GM19467 (cell line): Measurements from ENCODE around the gene SURF1.
"Not testable (repeated sequence)": the region's sequence is repeated elsewhere in the genome, so short reads cannot be mapped to it uniquely, and the experiment has no call there.

ENCODE experiments used
- ATAC-seq: cut with Tn5 transposase; IDR thresholded peaks from one replicate; pipeline ENCODE4 v1.9.1; 2021; ENCODE audit warnings: mild to moderate bottlenecking, moderate library complexity; ENCODE audit not compliant: unreplicated experiment

The SURF1 gene, protein sequence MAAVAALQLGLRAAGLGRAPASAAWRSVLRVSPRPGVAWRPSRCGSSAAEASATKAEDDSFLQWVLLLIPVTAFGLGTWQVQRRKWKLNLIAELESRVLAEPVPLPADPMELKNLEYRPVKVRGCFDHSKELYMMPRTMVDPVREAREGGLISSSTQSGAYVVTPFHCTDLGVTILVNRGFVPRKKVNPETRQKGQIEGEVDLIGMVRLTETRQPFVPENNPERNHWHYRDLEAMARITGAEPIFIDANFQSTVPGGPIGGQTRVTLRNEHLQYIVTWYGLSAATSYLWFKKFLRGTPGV

DNA sequence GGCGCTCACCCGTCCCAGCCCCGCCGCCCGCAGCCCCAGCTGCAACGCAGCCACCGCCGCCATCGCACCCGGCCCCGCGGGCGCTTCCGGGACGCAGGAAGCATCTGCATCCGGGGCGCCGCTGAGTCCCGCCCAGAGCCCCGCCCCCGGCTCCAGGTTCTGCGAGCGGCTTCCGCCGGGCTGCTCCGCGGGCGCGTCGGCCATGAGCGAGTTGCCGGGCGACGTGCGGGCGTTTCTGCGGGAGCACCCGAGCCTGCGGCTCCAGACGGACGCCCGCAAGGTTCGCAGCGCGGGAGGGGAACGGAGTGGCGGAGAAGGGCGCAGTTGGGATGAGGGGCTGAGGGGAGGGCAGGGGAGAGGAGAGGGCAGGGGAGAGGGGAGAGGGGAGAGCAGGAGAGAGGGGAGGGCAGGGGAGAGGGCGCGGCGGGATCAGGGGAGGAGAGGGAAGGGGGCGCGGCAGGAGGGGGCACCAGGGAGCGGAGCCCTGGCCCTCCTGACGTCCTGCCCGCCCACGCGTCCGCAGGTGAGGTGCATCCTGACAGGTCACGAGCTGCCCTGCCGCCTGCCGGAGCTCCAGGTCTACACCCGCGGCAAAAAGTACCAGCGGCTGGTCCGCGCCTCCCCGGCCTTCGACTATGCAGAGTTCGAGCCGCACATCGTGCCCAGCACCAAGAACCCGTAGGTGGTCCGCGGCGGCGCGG is at the start of gene SURF1, which contains the start of gene SURF2:
SURF1 (minus strand) TSS at position 97 of the 701 bp plus-strand sequence; CDS start at position 63, 34 bp downstream.
SURF2 (plus strand) TSS at position 160 of the 701 bp plus-strand sequence; CDS start at position 203, 43 bp downstream.
- peak; percentile 43 for ATAC-seq

DNA sequence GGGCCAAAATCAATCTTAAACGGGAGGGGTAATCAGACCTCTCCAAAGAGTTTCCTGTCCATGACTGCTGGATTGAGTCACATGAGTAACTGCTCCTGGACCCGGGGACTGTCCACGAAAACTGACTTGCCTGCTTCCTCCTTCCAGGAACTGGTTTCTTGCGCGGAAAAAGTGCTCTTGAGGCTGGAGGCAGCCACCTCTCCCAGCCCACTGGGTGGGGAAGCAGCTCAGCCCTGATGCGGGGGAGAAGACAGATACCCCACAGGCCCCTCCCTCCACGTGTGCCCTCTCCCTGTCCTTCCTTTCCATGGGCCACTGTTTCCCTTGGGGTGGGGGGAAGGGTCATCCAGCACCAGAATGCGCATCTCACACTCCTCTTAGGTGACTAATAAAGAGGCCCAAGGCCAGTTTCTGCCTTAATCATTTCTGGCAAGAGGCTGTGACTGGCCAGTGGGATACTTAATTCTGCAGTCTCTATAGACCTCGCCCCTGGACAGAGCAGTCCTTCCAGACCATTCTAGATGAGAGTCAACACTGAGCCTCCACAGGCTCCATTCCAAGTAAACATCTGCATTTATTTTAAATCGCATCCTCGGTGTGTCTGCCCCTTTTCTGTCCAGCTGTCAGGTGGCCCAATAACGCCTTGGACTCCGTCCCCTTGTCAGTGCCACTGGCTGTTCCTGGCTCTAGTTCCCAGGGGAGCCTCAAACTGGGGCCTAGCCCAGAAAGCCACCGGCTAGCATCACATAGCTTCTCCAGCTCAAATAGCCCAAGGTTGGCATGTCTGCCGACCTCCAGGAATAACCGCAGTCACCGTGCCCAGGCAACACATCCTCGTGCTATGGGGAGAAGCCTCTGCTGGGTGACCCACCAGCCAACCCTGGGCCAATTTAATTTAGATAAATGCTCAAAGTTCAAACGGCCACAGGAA is 49.5 kb upstream of the SURF1 start:
- no peak for ATAC-seq

DNA sequence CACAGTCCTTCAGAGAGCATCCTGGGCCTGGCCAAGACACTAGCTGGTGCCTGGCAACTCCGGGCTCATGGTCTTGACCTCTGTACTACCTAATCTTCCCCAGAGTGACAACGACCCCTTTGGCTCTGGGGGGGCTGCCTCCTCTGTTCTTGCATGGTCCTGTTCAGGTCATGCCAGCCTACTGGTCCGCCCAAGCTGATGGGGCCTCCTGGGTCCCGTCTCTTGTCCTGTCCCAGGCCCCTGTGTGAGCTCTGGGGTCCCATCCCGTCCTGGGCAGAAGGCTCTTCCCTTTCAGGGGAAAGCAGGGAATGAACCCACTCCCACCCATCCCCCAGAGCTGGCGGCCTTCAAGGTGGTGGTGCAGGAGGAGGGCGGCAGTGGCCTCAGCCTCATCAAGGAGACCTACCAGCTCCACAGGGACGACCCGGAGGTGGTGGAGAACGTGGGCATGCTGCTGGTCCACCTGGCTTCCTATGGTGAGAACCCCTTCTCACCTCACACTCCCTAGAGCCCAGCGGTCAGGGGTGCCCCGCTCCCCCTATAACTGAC is 48.2 kb upstream of the SURF1 start:
- no peak for ATAC-seq

DNA sequence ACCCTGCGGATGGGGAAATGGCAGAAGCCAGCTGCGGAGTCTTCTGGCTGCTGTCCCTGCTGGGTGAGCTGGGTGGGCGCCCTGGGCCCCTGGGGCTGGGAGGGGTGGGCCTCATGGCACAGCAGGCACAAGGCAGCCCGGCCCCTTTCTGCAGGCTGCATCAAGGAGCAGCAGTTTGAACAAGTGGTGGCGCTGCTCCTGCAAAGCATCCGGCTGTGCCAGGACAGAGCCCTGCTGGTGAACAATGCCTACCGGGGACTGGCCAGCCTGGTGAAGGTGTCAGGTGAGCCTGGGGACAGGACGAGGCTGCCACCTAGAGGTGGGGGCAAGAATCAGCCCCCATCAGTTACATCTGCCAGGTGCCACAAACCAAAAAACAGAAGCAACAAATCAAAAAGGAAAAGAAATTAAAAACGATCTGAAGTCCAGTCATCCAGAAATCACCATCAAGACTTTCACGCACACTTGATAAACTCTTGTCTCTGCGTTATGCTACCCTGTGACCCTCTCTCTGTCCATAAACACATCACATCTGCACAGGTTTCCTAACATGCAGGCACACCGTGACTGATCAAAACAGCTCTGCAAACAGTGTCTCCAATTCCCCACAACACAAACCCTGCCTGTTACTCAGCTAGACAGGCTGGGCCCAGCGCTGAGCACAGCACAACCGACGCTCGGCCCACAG is 47.6 kb upstream of the SURF1 start:
- no peak for ATAC-seq

DNA sequence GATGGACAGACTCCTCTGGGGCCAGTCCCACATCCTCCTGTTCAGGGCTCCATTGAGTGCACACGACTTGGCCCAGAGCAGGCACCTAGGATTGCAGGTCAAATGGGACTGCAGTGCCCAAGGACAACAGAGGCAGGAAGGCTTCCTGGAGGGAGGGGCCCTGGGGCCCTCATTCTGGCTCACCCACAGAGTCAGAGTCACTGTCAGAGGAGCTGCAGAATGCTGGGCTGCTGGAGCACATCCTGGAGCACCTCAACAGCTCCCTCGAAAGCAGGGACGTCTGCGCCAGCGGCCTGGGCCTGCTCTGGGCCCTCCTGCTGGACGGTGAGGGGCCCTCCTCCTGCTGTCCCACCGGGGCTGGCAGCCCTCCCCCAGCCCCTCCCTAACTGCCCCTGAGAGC is 46.4 kb upstream of the SURF1 start:
- no peak for ATAC-seq

DNA sequence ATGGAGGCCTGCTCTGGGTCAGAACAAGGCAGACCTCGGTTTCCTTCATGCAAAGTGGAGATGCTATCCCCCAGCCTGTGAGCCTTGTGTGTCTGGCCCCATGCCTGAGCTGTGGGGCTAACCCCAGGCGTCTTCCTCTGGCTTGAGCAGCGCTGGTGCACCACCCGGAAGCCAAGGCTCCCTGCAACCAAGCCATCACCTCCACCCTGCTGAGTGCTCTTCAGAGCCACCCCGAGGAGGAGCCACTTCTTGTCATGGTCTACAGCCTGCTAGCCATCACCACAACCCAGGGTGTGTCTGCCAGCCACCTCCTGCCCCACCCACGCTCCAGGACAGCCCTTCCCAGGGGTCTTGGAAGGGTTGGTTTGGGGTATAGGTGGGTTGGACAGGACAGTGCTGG is 45.3 kb upstream of the SURF1 start:
- no peak for ATAC-seq

DNA sequence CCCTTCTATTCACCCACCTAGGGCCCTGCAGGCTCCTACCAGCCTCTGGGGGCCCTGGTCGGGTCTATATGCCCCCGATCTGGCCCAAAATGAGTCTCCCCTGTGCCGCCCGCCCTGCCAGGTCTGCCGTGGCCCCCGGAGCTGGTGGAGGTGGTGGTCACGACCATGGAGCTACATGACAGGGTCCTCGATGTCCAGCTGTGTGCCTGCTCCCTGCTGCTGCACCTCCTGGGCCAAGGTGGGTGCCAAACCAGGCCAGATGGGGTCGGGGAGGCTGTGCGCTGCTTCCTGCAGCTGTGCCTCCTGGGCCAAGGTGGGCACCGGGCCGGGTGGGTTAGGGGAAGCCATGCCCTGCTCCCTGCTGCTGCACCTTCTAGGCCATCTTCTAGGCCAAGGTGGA is 44.0 kb upstream of the SURF1 start:
- no peak for ATAC-seq

DNA sequence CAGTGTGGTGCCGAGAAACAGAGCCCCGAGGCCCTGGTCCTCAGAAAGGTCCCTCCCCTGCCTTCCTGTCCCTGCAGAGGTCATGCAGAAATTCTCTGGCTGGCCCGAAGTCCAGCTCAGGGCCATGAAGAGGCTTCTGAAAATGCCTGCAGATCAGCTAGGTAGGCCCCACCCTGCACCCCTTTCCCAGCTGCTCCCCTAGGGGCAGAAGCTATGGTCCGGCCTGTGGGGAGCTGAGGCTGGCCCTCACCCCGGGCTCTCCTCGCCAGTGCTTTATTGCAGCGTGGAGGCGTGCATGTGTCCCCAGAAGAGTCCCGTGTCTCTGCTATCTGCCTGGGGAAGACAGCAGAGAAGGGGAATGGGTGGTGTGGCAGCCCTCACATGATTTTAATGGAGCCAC is 41.6 kb upstream of the SURF1 start:
- ATAC-seq: no peak

DNA sequence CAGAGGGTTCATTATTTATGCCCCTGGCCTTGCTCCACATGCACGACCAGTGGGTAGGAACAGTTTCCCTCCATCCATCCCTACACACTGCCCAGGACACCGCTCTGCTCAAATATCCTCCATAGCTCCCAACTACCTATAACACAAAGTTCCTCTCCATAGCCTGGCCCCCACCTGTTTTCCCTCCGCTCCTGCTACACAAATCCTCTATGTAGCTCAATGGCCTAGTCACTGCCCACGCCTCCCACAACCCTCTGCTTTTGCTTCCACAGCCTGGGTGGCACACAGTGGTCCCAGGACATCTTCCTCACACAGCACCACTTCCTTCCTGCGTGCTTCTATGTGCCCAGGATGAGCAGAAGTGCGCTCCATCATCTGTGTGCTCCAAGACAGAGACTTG is 41.1 kb upstream of the SURF1 start:
- ATAC-seq: no peak

DNA sequence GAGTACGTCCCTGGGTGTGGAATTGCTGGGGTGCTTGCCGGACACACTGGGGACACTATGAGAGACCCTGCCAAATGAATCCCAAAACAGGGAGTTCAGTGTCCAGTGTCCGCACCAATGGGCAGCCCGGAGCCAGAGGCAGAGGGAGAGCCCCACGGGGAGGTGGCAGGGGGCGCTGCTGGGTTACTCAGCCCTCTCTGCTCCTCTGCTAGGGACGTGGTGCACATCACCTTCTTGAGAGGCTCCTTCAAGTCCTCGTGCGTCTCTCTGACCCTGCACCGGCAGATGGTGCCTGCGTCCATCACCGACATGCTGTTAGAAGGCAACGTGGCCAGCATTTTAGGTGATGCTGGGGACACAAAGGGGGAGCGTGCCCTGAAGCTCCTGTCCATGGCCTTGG is 40.7 kb upstream of the SURF1 start:
- no peak for ATAC-seq

DNA sequence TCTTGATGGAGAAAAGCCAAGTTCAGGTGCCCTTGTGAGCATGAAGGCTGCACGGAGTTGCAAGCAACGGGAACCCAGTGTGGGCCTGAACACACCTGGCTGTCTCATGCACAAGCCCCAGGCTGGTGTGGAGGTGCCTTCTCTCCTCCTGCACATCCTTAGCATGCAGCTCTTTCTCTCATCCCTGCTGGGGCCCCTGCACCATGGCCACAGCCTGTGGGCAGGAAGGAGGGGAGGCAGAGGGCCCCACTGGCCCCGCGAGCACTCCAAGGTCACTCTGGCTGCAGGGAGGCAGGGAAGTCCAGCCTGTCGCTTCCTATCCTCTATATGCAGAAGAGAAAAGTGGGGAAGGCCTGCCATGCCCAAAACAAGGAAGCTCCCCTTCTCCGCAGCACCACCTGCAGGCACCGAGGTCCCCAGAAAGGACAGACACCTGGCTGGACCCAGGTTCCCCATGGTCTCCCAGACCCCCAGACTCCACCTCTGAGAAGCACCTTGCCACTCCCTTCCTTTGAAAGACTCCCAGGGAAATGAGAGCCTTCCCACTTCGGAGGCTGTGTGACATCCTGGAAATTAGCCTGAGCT is 38.5 kb upstream of the SURF1 start:
- ATAC-seq: no peak

DNA sequence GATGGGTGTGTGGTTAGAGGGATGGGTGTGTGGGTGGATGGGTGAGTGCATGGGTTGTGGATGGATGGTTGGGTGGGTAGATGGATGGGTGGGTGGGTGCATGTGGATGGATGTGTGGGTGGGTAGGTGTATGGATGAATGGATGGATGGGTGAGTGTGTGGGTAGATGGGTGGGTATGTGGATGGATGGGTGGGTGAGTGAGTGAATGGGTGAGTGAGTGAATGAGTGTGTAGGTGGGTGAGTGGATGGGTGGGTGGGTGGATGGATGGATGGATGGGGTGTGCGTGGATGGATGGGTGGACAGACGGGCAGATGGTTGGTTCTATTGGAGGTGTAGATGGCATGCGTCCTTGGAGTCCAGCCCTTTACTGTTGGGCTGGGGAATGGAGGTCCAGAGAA is 37.1 kb upstream of the SURF1 start:
- no peak for ATAC-seq

DNA sequence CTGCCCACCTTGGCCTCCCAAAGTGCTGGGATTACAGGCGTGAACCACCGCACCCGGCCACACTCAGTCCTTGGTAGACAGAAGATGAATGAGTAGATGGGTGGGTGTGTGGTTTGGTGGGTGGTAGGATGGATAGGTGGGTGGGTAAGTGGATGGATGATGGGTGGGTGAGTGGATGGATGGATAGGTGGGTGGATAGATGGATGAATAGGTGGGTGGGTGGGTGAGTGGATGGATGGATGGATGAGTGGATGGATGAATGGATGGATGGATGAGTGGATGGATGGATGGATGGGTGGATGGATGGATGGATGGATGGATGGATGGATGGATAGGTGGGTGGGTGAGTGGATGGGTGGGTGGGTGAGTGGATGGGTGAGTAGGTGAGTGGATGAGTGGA is 36.0 kb upstream of the SURF1 start:
- not testable (repeated sequence) for ATAC-seq

DNA sequence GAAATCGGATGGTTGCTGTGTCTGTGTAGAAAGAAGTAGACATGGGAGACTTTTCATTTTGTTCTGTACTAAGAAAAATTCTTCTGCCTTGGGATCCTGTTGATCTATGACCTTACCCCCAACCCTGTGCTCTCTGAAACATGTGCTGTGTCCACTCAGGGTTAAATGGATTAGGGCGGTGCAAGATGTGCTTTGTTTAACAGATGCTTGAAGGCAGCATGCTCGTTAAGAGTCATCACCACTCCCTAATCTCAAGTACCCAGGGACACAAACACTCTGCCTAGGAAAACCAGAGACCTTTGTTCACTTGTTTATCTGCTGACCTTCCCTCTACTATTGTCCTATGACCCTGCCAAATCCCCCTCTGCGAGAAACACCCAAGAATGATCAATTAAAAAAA is 35.2 kb upstream of the SURF1 start:
- not testable (repeated sequence) for ATAC-seq

DNA sequence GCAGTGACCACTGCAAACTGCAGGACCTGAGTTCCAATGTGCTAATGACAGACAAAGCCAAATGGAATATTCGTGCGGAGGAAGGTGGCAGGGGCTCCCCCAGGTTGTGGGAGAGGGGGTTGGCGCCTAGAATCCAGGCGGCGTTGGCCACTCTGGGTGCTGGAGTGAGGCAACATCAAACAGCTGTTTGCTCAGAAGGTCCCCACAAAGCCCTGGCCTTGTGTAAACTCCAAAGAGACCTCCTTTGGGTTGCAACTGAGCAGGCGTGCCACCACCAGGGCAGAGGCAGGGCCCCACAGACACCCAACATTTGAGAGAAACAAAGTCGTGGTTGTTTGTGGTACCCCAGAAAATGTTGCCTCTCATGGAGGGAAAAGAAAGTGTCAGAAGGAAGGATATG is 34.4 kb upstream of the SURF1 start:
- ATAC-seq: no peak

DNA sequence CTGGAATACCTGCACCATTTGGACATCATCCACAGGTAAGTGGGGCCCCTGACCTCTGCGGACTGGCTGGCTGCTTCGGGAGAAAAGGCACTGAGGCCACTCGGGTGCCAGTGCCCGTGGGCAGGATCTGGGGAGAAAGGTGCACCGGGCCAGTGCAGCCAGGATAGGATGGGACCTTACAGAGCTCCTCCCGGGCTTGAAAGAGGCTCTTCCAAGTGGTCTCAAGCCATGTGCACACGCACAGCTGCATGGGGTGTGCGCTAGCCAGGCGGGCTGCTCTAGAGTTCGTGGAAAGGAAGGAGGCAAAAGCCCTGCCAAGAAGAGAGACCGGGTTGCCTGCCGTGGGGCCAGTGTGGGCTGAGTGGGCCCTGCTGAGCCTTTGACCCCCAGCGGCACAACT is 33.3 kb upstream of the SURF1 start:
- no peak for ATAC-seq

DNA sequence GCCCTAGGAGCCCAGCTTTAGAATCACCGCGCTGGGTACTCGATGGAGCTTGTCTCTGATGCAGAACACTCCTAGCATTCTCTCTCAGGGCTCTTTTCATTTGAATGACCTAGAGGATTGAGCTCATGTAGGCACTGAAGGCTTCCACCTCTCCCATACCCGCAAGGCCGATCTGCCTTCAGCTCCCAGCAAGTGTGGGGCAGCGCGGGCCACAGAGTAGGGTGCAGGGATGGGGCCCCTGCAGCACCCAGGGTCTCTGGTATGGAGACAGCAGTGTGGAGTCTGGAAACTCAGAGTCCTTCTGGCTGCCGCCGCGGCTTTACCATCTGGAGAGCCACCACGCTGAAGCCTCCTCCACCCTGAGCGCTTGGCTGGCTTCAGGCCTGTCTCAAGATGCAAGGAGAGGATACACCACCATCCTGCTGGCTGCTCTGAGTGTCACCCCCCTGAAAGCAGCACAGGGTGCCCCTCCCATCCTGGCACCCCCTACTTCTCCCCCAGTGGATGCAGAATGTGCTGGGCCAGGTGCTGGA is 32.8 kb upstream of the SURF1 start:
- no peak for ATAC-seq

DNA sequence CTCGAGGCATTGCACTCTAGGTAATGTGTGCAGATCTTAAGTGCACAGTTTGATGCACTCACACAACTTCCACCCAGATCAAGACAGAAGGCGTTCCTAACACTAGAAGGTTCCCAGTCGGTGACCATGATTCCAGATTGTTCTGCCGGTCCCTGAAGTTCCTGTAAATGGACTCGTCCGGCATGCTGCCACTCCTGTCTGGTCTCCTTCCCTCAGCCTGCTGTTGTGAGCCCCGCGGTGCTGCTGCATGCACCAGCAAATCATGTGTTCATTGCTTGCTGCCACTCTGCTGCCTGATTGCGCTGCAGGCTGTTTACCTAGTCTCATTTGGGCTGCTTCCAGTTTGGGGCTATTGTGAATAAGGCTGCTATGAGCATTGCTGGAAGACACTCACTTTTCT is 31.4 kb upstream of the SURF1 start:
- ATAC-seq: no peak

DNA sequence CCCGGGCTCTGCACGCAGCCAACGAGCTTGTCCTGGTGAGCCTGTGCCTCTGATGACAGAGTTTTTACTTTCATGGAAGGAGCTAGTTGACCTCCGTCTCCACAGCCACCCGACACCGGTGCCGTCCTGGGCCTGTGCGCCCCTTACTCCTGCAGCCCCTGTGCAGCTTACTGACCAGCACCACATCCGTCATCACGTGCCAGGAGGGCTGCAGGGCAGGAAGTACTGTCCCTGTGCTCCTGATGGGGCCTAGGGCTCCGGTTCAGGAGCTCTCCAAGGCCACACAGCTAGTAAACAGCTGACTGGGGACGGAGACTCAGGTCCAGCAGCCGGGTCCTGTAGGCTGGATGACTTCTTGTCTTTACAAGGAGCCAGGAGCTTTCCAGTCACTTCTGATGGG is 30.1 kb upstream of the SURF1 start:
- ATAC-seq: no peak

DNA sequence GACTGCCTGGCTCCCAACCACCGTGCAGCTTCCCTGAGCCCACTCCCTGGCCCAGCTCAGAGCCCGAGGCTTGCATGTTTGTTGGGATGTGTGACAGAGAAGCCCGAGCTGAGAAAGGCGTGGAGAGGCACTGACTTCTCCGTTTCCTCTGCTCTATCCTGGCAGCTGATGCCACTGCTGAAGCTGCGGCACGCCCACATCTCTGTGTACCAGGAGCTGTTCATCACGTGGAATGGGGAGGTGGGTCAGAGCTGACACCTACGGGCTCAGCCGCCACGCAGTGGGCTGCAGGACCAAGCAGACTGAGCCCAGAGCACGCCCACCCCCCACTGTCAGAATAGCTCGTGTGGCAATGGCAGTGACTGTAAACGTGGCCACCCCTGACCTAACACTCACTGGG is 29.2 kb upstream of the SURF1 start:
- no peak for ATAC-seq
